Endothelial cell of umbilical vein (primary cell): ENCODE data around the gene ARHGEF17.

Source experiments
- CTCF ChIP-seq, 2 donors: IDR thresholded peaks; 1 replicate in 1 of 2; 2 replicates in 1 of 2; pipeline ENCODE4 v1.5.1; 2011; ENCODE audit warnings: low read length in 2 of 2, mild to moderate bottlenecking in 2 of 2, moderate library complexity in 2 of 2, control low read depth in 1 of 2, inconsistent platforms in 1 of 2, low read depth in 1 of 2; ENCODE audit not compliant: insufficient read depth in 1 of 2; ENCODE audit errors: extremely low read depth in 1 of 2
- EZH2 ChIP-seq: IDR thresholded peaks from 2 replicates; pipeline ENCODE4 v1.6.1; 2012; ENCODE audit warnings: borderline replicate concordance, low read depth, mild to moderate bottlenecking, moderate library complexity, low read length, inconsistent platforms; ENCODE audit not compliant: severe bottlenecking
- FOS ChIP-seq: IDR thresholded peaks from 2 replicates; pipeline ENCODE4 v1.6.1; 2011; ENCODE audit warnings: mild to moderate bottlenecking, low read length, moderate library complexity, borderline replicate concordance; ENCODE audit not compliant: insufficient read depth
- GATA2 ChIP-seq: IDR thresholded peaks from 2 replicates; pipeline ENCODE4 v1.7.0; 2011; ENCODE audit warnings: low read depth, mild to moderate bottlenecking, moderate library complexity, mixed read lengths, low read length; ENCODE audit not compliant: insufficient read length, insufficient read depth
- JUN ChIP-seq: IDR thresholded peaks from 2 replicates; pipeline ENCODE4 v1.6.1; 2011; ENCODE audit warnings: borderline replicate concordance, low read depth; ENCODE audit not compliant: insufficient read length, insufficient read depth
- MAX ChIP-seq: IDR thresholded peaks from 2 replicates; pipeline ENCODE4 v1.6.1; 2011; ENCODE audit not compliant: insufficient read depth, insufficient read length
- MYC ChIP-seq: IDR thresholded peaks from one replicate; pipeline ENCODE4 v1.6.1; 2011; ENCODE audit warnings: mild to moderate bottlenecking, low read depth, low read length
- POLR2A ChIP-seq: IDR thresholded peaks from 2 replicates; pipeline ENCODE4 v1.6.1; 2012; ENCODE audit warnings: low read depth, mild to moderate bottlenecking, control low read depth, low read length
- POLR2AphosphoS5 ChIP-seq: IDR thresholded peaks from 2 replicates; pipeline ENCODE4 v1.6.1; 2012; ENCODE audit warnings: low read depth, mild to moderate bottlenecking, control low read depth, low read length, moderate library complexity; ENCODE audit not compliant: insufficient read depth

DNA sequence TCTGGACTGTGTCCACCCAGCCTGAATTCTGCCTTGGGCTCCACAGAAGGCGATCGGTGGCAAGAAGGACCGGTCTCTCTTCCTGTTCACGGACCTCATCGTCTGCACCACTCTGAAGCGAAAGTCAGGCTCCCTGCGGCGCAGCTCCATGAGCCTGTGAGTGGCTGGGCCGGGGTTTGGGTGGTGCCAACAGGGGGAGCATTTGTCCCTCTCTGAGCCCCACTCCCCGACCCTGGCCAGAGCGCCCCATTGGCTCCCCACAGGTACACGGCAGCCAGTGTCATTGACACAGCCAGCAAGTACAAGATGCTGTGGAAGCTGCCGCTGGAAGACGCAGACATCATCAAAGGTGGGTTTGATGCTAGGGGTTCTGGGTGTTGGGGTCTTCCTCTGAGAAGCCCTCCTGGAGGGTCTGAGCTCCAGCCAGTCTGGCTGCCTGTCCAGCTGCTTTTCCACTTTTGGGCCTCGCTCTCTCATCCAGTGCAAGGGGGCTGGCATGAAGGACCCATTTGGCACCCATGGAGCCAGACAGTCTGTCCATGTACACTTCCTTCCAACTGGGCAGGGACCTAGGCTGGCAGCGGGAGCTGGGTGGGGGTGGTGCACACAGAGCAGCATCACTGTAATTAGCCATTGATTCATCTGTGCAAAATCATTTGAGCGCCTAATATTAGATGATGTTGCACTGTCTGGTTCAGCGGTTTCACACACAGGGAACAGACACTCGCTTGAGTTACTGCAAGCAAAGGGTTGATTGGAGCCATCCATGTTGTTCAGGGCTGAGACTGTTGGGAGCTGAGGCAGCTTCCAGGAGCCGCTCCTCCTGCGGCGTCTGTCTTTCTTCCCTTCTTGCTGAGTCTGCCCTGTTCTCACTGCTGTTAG is 49.1 kb downstream of the ARHGEF17 start:
- TF ChIP-seq POLR2AphosphoS5 (no peak), MAX (no peak), EZH2 (no peak), CTCF (IDR thresholded peaks at IDR 0.05; ENCODE audit: extremely low read depth in 1 of 2, insufficient read depth in 1 of 2, low read depth in 1 of 2, low read length in 2 of 2) (no peak), POLR2A (no peak), JUN (no peak), MYC (no peak), GATA2 (no peak), FOS (no peak)
